Activated naive CD4-positive, alpha-beta T cell treated with anti-CD3 and anti-CD28 coated beads, Interleukin-2, amount 50 U/mL, for 24 hours (primary cell): ENCODE measurements around the gene LCN9.

ENCODE experiments used
- H3K27ac Mint-ChIP-seq: one replicate; pipeline ENCODE4 v1.8.0; 2021; ENCODE audit warnings: mild to moderate bottlenecking, mixed read lengths
- H3K27me3 Mint-ChIP-seq: one replicate; pipeline ENCODE4 v1.8.0; 2021; ENCODE audit warnings: mixed read lengths
- H3K36me3 Mint-ChIP-seq: one replicate; pipeline ENCODE4 v1.8.0; 2021; ENCODE audit warnings: mixed read lengths
- H3K4me1 Mint-ChIP-seq: one replicate; pipeline ENCODE4 v1.8.0; 2021; ENCODE audit warnings: mixed read lengths
- H3K4me3 Mint-ChIP-seq: one replicate; pipeline ENCODE4 v1.8.0; 2021; ENCODE audit warnings: mild to moderate bottlenecking, mixed read lengths
- H3K9me3 Mint-ChIP-seq: one replicate; pipeline ENCODE4 v1.8.0; 2021; ENCODE audit warnings: mixed read lengths

The LCN9 gene

GRCh38 chr9:135678236-135679017 lies 15.3 kb downstream of the LCN9 start:
- H3K4me1 Mint-ChIP-seq, result no peaks in the 10 kb centered on the region
- H3K27me3 Mint-ChIP-seq, result no peaks in the 10 kb centered on the region
- no peak overlapping the region for H3K27ac Mint-ChIP-seq
- no peaks in the 10 kb centered on the region for H3K36me3 Mint-ChIP-seq
- H3K9me3 Mint-ChIP-seq, result no peaks in the 10 kb centered on the region
- no peak overlapping the region for H3K4me3 Mint-ChIP-seq

DNA sequence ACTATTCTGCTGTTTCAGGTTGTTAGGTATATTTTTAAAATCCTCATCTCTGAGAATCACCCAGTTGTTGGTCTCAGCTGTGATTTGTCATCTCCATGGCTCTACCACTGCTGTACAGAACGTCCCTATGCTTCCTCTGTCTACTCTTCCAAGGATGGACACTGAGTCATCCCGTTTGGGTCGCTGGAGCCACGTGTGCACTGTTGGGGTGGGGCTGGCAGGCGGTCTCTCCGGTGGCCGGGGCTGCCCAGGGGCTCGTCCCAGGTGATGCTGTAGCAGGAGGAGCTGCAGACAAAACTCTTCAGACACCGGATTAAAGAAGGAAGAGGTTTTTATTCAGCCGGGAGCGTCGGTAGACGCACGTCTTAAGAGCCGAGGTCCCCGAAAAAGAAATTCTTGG lies 16.9 kb downstream of the LCN9 start:
- Mint-ChIP-seq H3K9me3 (no peaks in the 10 kb centered on the region), H3K27me3 (no peaks in the 10 kb centered on the region), H3K4me1 (no peaks in the 10 kb centered on the region), H3K27ac (no peak overlapping the region), H3K4me3 (no peak overlapping the region), H3K36me3 (no peaks in the 10 kb centered on the region)

DNA sequence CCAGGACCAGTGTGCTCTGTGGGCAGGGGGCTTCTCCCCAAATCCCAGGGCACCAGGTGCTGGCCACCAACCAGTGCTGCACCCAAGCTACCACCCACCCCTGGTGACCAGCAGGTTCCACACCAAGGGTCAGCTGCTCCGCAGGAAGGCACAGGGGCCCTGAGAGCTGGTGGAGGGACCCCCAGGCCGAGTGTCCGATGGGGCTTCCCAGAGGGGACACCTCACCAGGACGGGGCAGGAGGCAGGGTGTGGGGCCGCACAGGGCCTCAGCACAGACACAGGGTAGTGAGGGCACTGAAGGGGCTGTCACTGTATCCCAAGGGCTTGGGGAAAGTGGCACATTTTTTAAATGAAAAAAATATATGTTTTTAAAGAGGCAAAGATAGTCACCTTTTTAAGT lies 18.1 kb downstream of the LCN9 start:
- no peaks in the 10 kb centered on the region for H3K36me3 Mint-ChIP-seq
- H3K4me3 Mint-ChIP-seq, result no peak overlapping the region
- no peaks in the 10 kb centered on the region for H3K27me3 Mint-ChIP-seq
- no peaks in the 10 kb centered on the region for H3K9me3 Mint-ChIP-seq
- H3K4me1 Mint-ChIP-seq, result no peaks in the 10 kb centered on the region
- H3K27ac Mint-ChIP-seq, result no peak overlapping the region

DNA sequence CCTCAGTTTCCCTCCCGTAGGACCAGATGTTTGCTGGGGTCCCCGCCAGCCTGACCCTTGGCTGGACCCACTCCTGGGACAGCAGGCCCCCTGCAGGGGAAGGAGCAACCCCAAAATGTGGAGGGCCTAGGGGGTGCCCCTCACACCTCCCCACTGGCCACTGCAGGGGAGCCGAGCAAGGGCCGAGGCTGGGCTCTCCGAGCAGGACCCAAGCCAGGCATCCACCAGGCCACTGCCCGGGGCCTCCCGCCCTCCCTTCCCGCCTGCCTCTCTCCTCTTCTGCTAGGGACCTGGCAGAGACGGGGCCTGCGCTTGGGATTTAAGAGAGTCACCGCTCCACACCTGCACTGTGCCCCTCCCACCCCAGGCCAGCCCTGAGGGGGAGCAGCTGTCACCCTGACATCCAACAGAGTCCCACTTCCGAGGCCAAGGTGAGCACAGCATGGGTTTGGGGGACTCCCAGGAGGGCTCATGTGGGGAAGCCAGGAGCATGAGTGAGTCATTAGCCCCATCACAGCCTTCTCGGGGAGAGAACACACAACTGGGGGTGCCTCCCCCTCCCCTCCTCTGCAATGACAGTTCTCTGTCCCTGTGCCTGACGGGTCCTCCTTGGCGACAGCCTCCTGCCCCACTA lies 20.4 kb downstream of the LCN9 start:
- H3K4me1 Mint-ChIP-seq, result no peaks in the 10 kb centered on the region
- no peaks in the 10 kb centered on the region for H3K9me3 Mint-ChIP-seq
- no peak overlapping the region for H3K4me3 Mint-ChIP-seq
- H3K27ac Mint-ChIP-seq, result no peak overlapping the region
- H3K27me3 Mint-ChIP-seq, result no peaks in the 10 kb centered on the region
- H3K36me3 Mint-ChIP-seq, result no peaks in the 10 kb centered on the region

DNA sequence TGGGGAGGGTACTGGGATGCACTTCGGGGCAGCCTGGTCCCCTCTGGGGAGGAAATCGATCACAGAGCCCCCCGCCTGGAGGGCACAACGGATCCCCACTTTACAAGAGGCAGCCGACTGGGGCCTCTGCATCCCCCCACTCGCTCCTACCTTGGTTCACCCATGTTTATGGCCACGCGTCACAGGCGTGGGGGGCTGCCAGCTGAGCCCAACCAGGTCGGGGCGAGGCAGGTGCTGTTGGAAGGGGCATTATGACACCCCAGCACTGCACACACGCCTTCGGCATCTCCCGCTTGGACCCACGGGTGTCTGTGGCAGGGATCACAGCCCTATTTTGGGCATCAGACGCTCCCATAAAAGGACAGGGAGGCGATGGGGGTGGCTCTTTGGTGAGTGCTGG lies 21.6 kb downstream of the LCN9 start:
- Mint-ChIP-seq H3K4me3 (no peak overlapping the region), H3K36me3 (no peaks in the 10 kb centered on the region), H3K27me3 (no peaks in the 10 kb centered on the region), H3K9me3 (no peaks in the 10 kb centered on the region), H3K4me1 (no peaks in the 10 kb centered on the region), H3K27ac (no peak overlapping the region)

GRCh38 chr9:135687216-135687615 lies 24.1 kb downstream of the LCN9 start:
- Mint-ChIP-seq H3K27me3 (no peaks in the 10 kb centered on the region), H3K4me3 (no peak overlapping the region), H3K27ac (no peak overlapping the region), H3K36me3 (no peaks in the 10 kb centered on the region), H3K4me1 (no peaks in the 10 kb centered on the region), H3K9me3 (no peaks in the 10 kb centered on the region)

GRCh38 chr9:135689011-135689410 lies 25.9 kb downstream of the LCN9 start:
- Mint-ChIP-seq H3K4me1 (no peaks in the 10 kb centered on the region), H3K27me3 (peaks cover 2% of the 10 kb centered on the region), H3K27ac (no peak overlapping the region), H3K9me3 (no peaks in the 10 kb centered on the region), H3K4me3 (no peak overlapping the region), H3K36me3 (no peaks in the 10 kb centered on the region)

GRCh38 chr9:135690836-135691570 lies 27.9 kb downstream of the LCN9 start:
- Mint-ChIP-seq H3K4me3 (no peak overlapping the region), H3K36me3 (no peaks in the 10 kb centered on the region), H3K4me1 (no peaks in the 10 kb centered on the region), H3K27me3 (peaks cover 2% of the 10 kb centered on the region), H3K27ac (no peak overlapping the region), H3K9me3 (no peaks in the 10 kb centered on the region)

GRCh38 chr9:135692410-135692809 lies 29.3 kb downstream of the LCN9 start:
- Mint-ChIP-seq H3K27ac (no peak overlapping the region), H3K4me3 (no peak overlapping the region), H3K9me3 (no peaks in the 10 kb centered on the region), H3K27me3 (peaks cover 2% of the 10 kb centered on the region), H3K4me1 (no peaks in the 10 kb centered on the region), H3K36me3 (no peaks in the 10 kb centered on the region)

GRCh38 chr9:135693265-135693664 lies 30.2 kb downstream of the LCN9 start:
- Mint-ChIP-seq H3K9me3 (no peaks in the 10 kb centered on the region), H3K4me3 (no peak overlapping the region), H3K4me1 (no peaks in the 10 kb centered on the region), H3K27ac (peak overlapping the region; percentile 46), H3K36me3 (no peaks in the 10 kb centered on the region), H3K27me3 (peaks cover 2% of the 10 kb centered on the region)

DNA sequence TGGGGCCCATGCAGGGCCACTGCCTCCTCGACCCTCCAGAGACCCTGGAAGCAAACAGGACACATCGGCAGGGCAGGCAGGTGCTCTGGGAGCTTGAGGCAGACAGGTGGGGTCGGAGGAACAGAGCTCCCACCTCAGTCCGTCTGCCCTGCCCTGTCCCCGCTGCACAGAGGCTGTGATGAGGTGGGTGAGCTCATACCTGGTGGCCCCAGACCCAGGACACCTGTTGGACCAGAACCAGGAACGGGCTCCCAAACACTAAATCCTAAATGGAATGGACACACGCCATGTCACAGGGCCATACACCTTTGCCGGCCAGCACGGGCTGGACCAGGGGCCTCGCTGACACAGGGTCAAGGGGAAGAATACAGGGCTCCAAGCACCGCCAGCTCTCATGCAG lies 30.7 kb downstream of the LCN9 start:
- Mint-ChIP-seq H3K9me3 (no peaks in the 10 kb centered on the region), H3K4me1 (no peaks in the 10 kb centered on the region), H3K27ac (no peak overlapping the region), H3K4me3 (no peak overlapping the region), H3K27me3 (peaks cover 2% of the 10 kb centered on the region), H3K36me3 (no peaks in the 10 kb centered on the region)

DNA sequence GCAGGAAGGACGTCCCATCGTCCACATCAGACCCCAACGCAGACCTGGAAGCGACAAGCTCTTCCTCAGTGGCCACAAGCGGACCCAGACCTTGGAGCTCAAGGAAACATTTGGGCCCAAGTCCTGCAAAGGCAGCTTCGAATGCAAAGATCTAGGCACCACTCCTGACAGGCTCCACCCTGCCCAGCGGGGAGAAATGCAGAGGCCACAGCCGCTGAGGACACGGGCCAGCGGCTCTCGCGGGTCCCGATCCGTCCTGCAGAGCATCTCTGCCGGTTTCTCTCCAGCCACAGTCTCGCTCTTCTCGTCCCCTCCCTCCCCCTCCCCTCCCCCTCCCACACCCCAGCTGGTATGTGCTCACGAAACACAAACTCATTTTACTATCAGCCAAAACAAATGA lies 31.3 kb downstream of the LCN9 start:
- H3K27me3 Mint-ChIP-seq, result peaks cover 2% of the 10 kb centered on the region
- no peak overlapping the region for H3K4me3 Mint-ChIP-seq
- H3K27ac Mint-ChIP-seq, result no peak overlapping the region
- H3K36me3 Mint-ChIP-seq, result no peaks in the 10 kb centered on the region
- H3K4me1 Mint-ChIP-seq, result no peaks in the 10 kb centered on the region
- H3K9me3 Mint-ChIP-seq, result no peaks in the 10 kb centered on the region

GRCh38 chr9:135695036-135695435 lies 31.9 kb downstream of the LCN9 start:
- no peaks in the 10 kb centered on the region for H3K4me1 Mint-ChIP-seq
- H3K27me3 Mint-ChIP-seq, result peaks cover 2% of the 10 kb centered on the region
- H3K27ac Mint-ChIP-seq, result no peak overlapping the region
- H3K9me3 Mint-ChIP-seq, result no peaks in the 10 kb centered on the region
- H3K4me3 Mint-ChIP-seq, result no peak overlapping the region
- H3K36me3 Mint-ChIP-seq, result no peaks in the 10 kb centered on the region

- Mint-ChIP-seq H3K9me3 (no peaks in the 10 kb centered on the region), H3K36me3 (no peaks in the 10 kb centered on the region), H3K4me1 (no peaks in the 10 kb centered on the region), H3K4me3 (no peak overlapping the region), H3K27me3 (peaks cover 2% of the 10 kb centered on the region), H3K27ac (no peak overlapping the region)
These were observed 32.5 kb downstream of the LCN9 start for GRCh38 chr9:135695642-135696041.

DNA sequence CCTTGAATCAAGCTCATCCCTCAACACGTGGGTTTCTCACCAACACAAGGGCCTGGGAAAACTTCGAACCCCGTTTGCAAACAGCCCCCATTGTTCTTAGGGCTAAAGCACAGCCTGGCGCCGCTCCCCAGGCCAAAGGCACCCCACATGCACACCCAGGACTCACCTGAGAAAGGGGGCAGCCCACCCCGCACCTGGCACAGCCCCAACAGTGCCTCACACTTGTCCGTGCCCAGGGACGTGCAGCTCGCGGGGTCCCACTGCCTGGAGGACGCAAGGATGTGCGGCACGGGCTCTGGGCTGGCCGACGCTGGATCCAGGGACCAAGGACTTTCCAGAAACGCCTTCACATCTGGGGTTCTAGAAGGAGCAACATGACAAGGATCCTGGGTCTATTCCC lies 33.3 kb downstream of the LCN9 start:
- no peaks in the 10 kb centered on the region for H3K9me3 Mint-ChIP-seq

DNA sequence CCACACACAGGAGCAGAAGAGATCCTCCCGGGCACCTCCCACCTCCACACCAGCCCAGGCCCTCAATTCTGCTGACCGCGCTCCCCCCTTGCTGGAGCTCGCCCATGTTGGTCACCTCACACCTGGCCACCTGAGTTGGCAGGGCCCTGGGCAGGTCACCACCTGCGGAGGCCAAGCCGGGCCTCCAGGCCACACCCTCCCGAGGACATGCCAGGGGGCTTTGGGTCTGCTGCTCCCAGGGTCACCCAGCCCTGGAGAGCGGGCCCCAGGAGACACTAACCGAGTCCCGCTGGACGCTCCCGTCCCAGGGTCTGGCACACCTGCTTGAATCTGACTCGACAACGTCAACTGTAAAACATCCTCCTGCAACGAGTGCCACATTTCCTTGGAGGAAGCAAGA lies 34.1 kb downstream of the LCN9 start:
- Mint-ChIP-seq H3K9me3 (no peaks in the 10 kb centered on the region), H3K36me3 (no peaks in the 10 kb centered on the region), H3K4me1 (no peaks in the 10 kb centered on the region), H3K27me3 (peaks cover 2% of the 10 kb centered on the region), H3K27ac (no peak overlapping the region), H3K4me3 (no peak overlapping the region)

More for the DNA sequence above, 33.3 kb downstream of the LCN9 start:
- Mint-ChIP-seq H3K36me3 (no peaks in the 10 kb centered on the region), H3K4me3 (no peak overlapping the region), H3K27me3 (peaks cover 2% of the 10 kb centered on the region), H3K27ac (no peak overlapping the region), H3K4me1 (no peaks in the 10 kb centered on the region)
